Posterior vena cava (tissue), 2 donors: ENCODE results near the gene GALNT5. TPM values are rescaled to one million over a fixed set of nuclear protein-coding genes. Genes with fewer than 3 reads are reported as not detected.
"Not testable (repeated sequence)": the region's sequence is repeated elsewhere in the genome, so short reads cannot be mapped to it uniquely, and the experiment has no call there.

Experiments
- DNase-seq: peaks from one replicate; pipeline ENCODE4 v3.0.0-alpha.2; 2020; ENCODE audit warnings: low spot score
- intact Hi-C, 2 donors: fragments of 100-400 bp; cut with DNase I; formaldehyde crosslinking; loops; one replicate each; pipeline versions ENCODE4 v1.14.1 to v1.14.2; 2022 to 2023
- total RNA-seq, 2 donors: library from RNA; stranded (reverse); fragmentation: NEBNext Ultra II Directional; extraction: Animal tissue kit (Norgen Biotek cat#: 25700); gene quantifications; one replicate each; pipeline ENCODE4 v1.2.1, GENCODE V29; 2021
- donor health status: DM: yes; HTN: yes; CAD: no.
- donor health status: DM: yes; HTN: yes; CAD: no.

GALNT5 gene
- total RNA-seq, 2 donors from 2014 or later = 0.19 TPM

DNA sequence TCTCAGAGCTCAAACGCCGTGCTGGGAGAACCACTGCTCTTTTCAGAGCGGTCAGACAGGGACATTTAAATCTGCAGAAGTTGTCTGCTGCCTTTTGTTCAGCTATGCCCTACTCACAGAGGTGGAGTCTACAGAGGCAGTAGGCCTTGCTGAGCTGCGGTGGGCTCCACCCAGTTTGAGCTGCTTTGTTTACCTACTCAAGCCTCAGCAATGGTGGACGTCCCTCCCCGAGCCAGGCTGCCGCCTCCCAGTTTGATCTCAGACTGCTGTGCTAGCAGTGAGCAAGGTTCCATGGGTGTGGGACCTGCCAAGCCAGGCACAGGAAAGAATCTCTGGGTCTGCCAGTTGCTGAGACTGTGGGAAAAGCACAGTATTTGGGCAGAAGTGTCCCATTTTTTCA is 21.8 kb downstream of the GALNT5 start:
- intact Hi-C loops, DNase-seq: not testable (repeated sequence)

DNA sequence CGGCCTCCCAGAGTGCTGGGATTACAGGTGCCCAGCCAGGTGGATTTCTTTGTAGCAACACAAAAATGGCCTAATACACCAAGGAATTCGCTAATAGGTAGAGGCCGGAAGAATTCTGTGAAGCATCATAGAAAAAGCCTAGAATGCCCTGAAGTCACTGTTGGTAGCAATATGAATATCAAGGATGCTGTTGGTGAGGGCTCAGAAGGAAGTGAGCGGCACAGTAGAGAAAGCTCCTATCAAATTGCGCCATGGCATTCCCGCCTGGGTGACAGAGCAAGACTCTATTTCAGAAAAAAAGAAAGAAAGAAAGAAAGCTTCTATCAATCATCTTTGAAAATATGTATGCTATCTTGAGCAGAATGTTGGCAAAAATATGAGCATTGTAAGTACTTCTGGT is 23.8 kb downstream of the GALNT5 start:
- no peak for DNase-seq
- intact Hi-C loops = no loop called here

DNA sequence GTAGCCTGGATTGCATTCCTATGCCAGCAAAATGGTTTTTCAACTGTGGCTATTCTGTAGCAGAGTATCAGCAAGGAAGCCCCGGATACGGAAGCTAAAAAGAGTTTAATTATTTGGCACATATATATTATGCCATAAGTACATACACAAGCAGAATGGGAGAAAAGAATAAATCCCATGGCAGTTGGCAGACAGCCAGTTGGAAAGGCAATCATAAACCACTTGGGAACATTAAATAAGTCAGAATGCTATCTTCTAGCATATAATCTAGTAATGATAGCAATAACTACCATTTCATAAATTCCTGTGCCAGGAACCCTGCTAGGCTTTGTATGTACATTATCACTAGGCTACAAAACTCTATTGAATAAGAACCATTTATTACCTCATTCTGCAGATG is 26.0 kb downstream of the GALNT5 start:
- no peak for DNase-seq
- intact Hi-C loops = no loop called here

GRCh38 chr2:157287160-157287559 is 29.7 kb downstream of the GALNT5 start:
- intact Hi-C loops = no loop called here
- no peak for DNase-seq

DNA sequence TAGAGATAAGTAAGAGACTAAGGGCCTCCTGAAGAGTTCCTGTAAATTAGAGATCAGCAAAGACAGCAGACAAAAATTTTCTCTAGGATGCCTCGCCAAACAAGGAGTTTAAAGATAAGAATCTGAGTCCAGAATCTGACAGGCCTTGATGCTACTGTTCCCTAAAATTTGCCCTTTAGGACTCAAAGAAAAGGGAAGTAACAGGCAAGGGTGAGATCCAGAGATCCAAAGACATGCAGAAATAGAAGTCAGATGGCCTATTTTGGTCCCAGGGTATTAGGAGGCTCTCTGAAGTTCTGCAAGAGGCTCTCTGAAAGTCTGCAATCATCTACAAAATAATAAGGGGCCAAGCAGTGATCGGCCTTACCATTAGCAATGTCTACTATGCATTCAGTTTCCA is 33.0 kb downstream of the GALNT5 start:
- no peak for DNase-seq
- intact Hi-C loops = no loop called here

GRCh38 chr2:157291018-157291417 is 33.5 kb downstream of the GALNT5 start:
- intact Hi-C loops = no loop called here
- no peak for DNase-seq

- DNase-seq = no peak
- intact Hi-C loops = no loop called here
Measured at GRCh38 chr2:157292853-157293252, 35.3 kb downstream of the GALNT5 start.

- intact Hi-C loops = no loop called here
- no peak for DNase-seq
Measured at GRCh38 chr2:157296490-157296889, 39.0 kb downstream of the GALNT5 start.

- DNase-seq = no peak
- intact Hi-C loops = no loop called here
Measured at GRCh38 chr2:157296958-157297357, 39.5 kb downstream of the GALNT5 start.

DNA sequence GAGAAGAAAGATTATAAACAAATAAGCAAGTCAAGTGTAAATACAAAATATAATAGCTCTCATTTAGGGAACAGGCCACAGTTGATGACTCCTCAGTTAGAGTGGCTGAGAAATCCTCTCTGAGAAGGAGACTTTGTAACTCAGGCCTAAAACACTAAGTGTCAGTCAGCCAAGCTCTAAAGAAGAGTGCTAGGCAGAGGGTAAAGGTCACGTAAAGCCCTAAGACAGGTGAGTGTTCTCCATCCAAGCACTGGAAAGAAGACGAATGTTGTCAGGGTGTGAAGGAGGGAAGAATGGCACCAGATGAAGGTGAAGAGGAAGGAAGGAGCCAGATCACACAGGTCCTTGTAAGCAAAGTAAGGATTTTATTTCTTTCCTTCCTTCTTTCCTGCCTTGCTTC is 43.8 kb downstream of the GALNT5 start:
- intact Hi-C loops = no loop called here
- DNase-seq = no peak

- intact Hi-C loops = no loop called here
- DNase-seq = no peak
Measured at GRCh38 chr2:157302492-157303099, 45.1 kb downstream of the GALNT5 start.

GRCh38 chr2:157303612-157304011 is 46.1 kb downstream of the GALNT5 start:
- DNase-seq = no peak
- intact Hi-C loops = no loop called here

- intact Hi-C loops = no loop called here
- DNase-seq = no peak
Measured at GRCh38 chr2:157304811-157305722, 47.6 kb downstream of the GALNT5 start.

GRCh38 chr2:157305723-157306110 is 48.2 kb downstream of the GALNT5 start:
- intact Hi-C loops = no loop called here
- no peak for DNase-seq

- DNase-seq = no peak
- intact Hi-C loops = no loop called here
Measured at GRCh38 chr2:157307021-157307420, 49.5 kb downstream of the GALNT5 start.

- no peak for DNase-seq
- intact Hi-C loops = no loop called here
Measured at GRCh38 chr2:157309878-157310277, 52.4 kb downstream of the GALNT5 start.

- DNase-seq = no peak
- intact Hi-C loops = no loop called here
Measured at GRCh38 chr2:157311706-157312105, 54.2 kb downstream of the GALNT5 start.

DNA sequence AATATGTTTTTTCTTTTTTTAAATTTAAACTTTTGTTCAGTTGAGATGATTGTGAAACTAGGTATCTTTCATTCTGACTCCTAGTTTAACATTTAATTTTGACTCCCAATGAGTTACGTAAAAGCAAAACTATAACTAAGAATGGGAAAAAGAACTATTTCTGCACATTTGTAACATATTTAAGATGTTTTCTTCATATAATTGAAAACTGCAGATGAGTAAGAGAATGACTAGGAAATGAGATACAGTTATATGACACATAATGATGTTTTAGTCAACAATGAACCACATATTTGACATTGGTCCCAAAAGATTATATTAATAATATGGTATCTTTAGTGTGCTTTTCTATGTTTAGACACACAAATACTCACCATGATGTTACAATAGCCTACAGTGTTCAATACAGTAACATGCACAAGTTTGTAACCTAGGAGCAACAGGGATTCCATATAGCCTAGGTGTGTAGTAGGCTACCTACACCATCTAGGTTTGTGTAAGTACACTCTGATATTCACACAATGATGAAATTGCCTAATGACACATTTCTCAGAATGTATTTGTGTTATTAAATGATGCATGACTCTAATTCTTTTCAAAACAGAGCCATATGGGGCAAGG is 55.5 kb downstream of the GALNT5 start:
- intact Hi-C loops = no loop called here
- no peak for DNase-seq

- DNase-seq = no peak
- intact Hi-C loops = loop anchor here in 1 of 2 donors (5.0 kb wide), 1 partner anchor 221 kb away; no protein-coding TSS in a partner anchor
Measured at GRCh38 chr2:157315901-157316300, 58.4 kb downstream of the GALNT5 start.

DNA sequence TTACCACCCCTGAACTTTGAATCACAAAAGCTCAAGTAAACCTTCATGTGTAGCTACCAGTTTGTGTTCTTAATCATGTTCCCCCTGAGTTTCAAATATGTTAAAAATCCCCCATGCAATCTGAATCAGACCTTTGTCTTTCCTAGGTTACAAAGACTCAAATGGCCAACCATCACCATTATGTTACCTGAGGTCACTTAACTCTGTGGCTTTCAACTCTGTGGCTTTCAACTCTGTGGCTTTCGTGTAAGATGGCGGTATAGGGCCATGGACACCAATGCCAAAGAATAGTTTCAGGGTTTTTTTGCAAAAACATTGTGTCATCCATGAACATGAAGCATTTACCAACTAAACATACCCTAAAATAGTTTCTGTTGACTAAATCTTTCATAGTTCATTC is 61.4 kb downstream of the GALNT5 start:
- intact Hi-C loops = loop anchor here in 1 of 2 donors (5.0 kb wide), 1 partner anchor 218 kb away; no protein-coding TSS in a partner anchor
- DNase-seq = no peak
